K562 (cell line): ENCODE results near the gene JAKMIP1. TPM values are rescaled to one million over a fixed set of nuclear protein-coding genes. Genes with fewer than 3 reads are reported as not detected.

Source experiments
- ATAC-seq: fragments of 200-7000 bp; cut with Tn5 transposase; 3 replicates; pipeline ENCODE4 v1.9.1; 2020; ENCODE audit warnings: moderate library complexity
- BruUV-seq: library from RNA; stranded (reverse); fragments of 400-500 nt; replicated peaks from 2 replicates; lab custom pipeline; 2021; lab: Mats Ljungman, UMichigan
- CTCF ChIA-PET: fragments of 300-600 bp; formaldehyde crosslinking; extraction: SDS; loops from one replicate; lab custom pipeline; 2021; ENCODE audit warnings: low intra/inter-chr PET ratio; lab: Yijun Ruan, JAX
- POLR2A ChIA-PET: fragments of 300-600, 350-650 bp; sonication (Branson Sonifier 250); formaldehyde crosslinking; extraction: SDS; loops from one replicate; lab custom pipeline; 2021; ENCODE audit warnings: antibody characterized with exemption, inconsistent platforms; lab: Yijun Ruan, JAX
- DNase-seq, 4 experiments: peaks; one replicate each; pipeline versions ENCODE4 v3.0.0 to v3.0.0-alpha.2; 2011 to 2018; ENCODE audit warnings: low spot score in 3 of 4, mixed read lengths in 3 of 4; ENCODE audit errors: extremely low read depth in 1 of 4
- FAIRE-seq: peaks from 2 replicates; lab custom pipeline; 2011; peaks lifted over from hg19 to GRCh38; lab: Jason Lieb, UNC
- H2AFZ ChIP-seq: 2 replicates; pipeline ENCODE4 v1.6.0; 2011; ENCODE audit warnings: low read depth, low read length, control low read depth, inconsistent platforms
- H3K27ac ChIP-seq: fragments of 200-600 bp; 3 replicates; pipeline ENCODE4 v1.8.0; 2011; ENCODE audit warnings: low read depth, mild to moderate bottlenecking, control low read depth, inconsistent platforms, low read length, moderate library complexity, mixed read lengths; ENCODE audit errors: extremely low read depth
- H3K27me3 ChIP-seq, 2 experiments: fragments of 300-600 bp in 1 of 2; 2 replicates in 1 of 2; 3 replicates in 1 of 2; pipeline versions ENCODE4 v1.6.0 to v1.8.0; 2011; ENCODE audit warnings: inconsistent platforms in 2 of 2, low read length in 2 of 2, mild to moderate bottlenecking in 1 of 2, mixed read lengths in 1 of 2, moderate library complexity in 1 of 2; ENCODE audit not compliant: control insufficient read depth in 2 of 2, insufficient read depth in 2 of 2
- H3K36me3 ChIP-seq: fragments of 300-600 bp; 3 replicates; pipeline ENCODE4 v1.8.0; 2011; ENCODE audit warnings: mild to moderate bottlenecking, low read length, inconsistent platforms; ENCODE audit not compliant: control insufficient read depth, insufficient read depth
- H3K4me1 ChIP-seq, 2 experiments: fragments of 200-600 bp in 1 of 2; replicated peaks in 1 of 2; 2 replicates in 1 of 2; 3 replicates in 1 of 2; pipeline versions ENCODE4 v1.5.1 to v1.8.0; 2011; ENCODE audit warnings: inconsistent platforms in 2 of 2, low read length in 2 of 2, mild to moderate bottlenecking in 1 of 2, mixed read lengths in 1 of 2, moderate library complexity in 1 of 2; ENCODE audit not compliant: control insufficient read depth in 2 of 2, insufficient read depth in 2 of 2
- H3K4me2 ChIP-seq: 2 replicates; pipeline ENCODE4 v1.6.1; 2011; ENCODE audit warnings: low read length, control low read depth, inconsistent platforms, mixed read lengths; ENCODE audit not compliant: insufficient read depth
- H3K4me3 ChIP-seq: fragments of 200-600 bp; sonication (generic), shearing (Covaris generic); 2 replicates; pipeline ENCODE4 v1.5.1; 2016; ENCODE audit warnings: control low read depth, inconsistent platforms
- H3K79me2 ChIP-seq: fragments of 200-600 bp; 3 replicates; pipeline ENCODE4 v1.8.0; 2011; ENCODE audit warnings: low read length, inconsistent platforms; ENCODE audit not compliant: control insufficient read depth, insufficient read depth
- H3K9ac ChIP-seq, 2 experiments: 2 replicates each; pipeline versions ENCODE4 v1.6.0 to v1.6.1; 2011; ENCODE audit warnings: low read depth in 2 of 2, low read length in 2 of 2, control low read depth in 1 of 2, inconsistent platforms in 1 of 2, mild to moderate bottlenecking in 1 of 2, mixed read lengths in 1 of 2; ENCODE audit not compliant: insufficient read depth in 1 of 2
- H3K9me1 ChIP-seq: one replicate; pipeline ENCODE4 v1.6.0; 2011; ENCODE audit warnings: inconsistent platforms, mild to moderate bottlenecking, low read length, moderate library complexity; ENCODE audit not compliant: control insufficient read depth, insufficient read depth
- H3K9me3 ChIP-seq: replicated peaks from 2 replicates; pipeline ENCODE4 v1.5.1; 2011; ENCODE audit warnings: low read depth, low read length, inconsistent platforms; ENCODE audit not compliant: control insufficient read depth, insufficient read depth
- H4K20me1 ChIP-seq: replicated peaks from 2 replicates; pipeline ENCODE4 v1.6.1; 2011; ENCODE audit warnings: low read length, inconsistent platforms, mixed read lengths; ENCODE audit not compliant: control insufficient read depth, insufficient read depth
- ADNP ChIP-seq: fragments of 200-800 bp; sonication (Bioruptor generic); IDR thresholded peaks from 2 replicates; pipeline ENCODE4 v1.6.1; 2016; ENCODE audit warnings: missing genetic modification characterization, missing compliant biosample characterization
- BCL6 ChIP-seq: fragments of 250-450 bp; sonication (Bioruptor Pico); IDR thresholded peaks from 2 replicates; pipeline ENCODE4 v1.4.0; 2020
- CC2D1A ChIP-seq: fragments of 450-650 bp; IDR thresholded peaks from 2 replicates; pipeline ENCODE4 v1.6.1; 2017; ENCODE audit warnings: mild to moderate bottlenecking
- DMBX1 ChIP-seq: fragments of 250-450 bp; sonication (Bioruptor Pico); IDR thresholded peaks from 2 replicates; pipeline ENCODE4 v1.8.0; 2022; ENCODE audit warnings: inconsistent platforms, mild to moderate bottlenecking, moderate library complexity, borderline replicate concordance
- HDAC1 ChIP-seq, 2 experiments: fragments of 450-650 bp; IDR thresholded peaks; 2 replicates each; pipeline ENCODE4 v1.6.1; 2016 to 2017; ENCODE audit warnings: inconsistent platforms in 1 of 2, mild to moderate bottlenecking in 1 of 2, moderate library complexity in 1 of 2
- NFIX ChIP-seq: fragments of 250-450 bp; sonication (Bioruptor Pico); IDR thresholded peaks from 2 replicates; pipeline ENCODE4 v1.4.0; 2020; ENCODE audit warnings: low read depth, mild to moderate bottlenecking, moderate library complexity
- PML ChIP-seq: IDR thresholded peaks from 2 replicates; pipeline ENCODE4 v1.6.1; 2012; ENCODE audit warnings: low read length, inconsistent platforms
- ZNF133 ChIP-seq: fragments of 250-450 bp; sonication (Bioruptor Pico); IDR thresholded peaks from 2 replicates; pipeline ENCODE4 v1.4.0; 2020; ENCODE audit warnings: mild to moderate bottlenecking
- ZNF507 ChIP-seq: conservative IDR thresholded peaks from 2 replicates; pipeline ENCODE4 v1.6.1; 2017; ENCODE audit warnings: missing genetic modification characterization, missing compliant biosample characterization
- WGBS: fragments of 100-300 bp; shearing (Covaris generic); methylation state at CpG from one replicate; pipeline ENCODE4 v1.1.6; 2016; ENCODE audit warnings: low coverage, mixed read lengths; ENCODE audit not compliant: insufficient coverage; ENCODE audit errors: missing lambda C conversion rate; 5-methylcytosine and 5-hydroxymethylcytosine counted together
- in situ Hi-C: fragments of 300-500 bp; cut with MboI; formaldehyde crosslinking; loops from 4 replicates; pipeline ENCODE4 v1.15.0; 2018; ENCODE audit warnings: inconsistent platforms, mixed read lengths
- intact Hi-C: fragments of 100-400 bp; cut with micrococcal nuclease; formaldehyde crosslinking; loops from 2 replicates; pipeline ENCODE4 v1.14.2; 2022
- polyA plus RNA-seq, 8 experiments: library from polyadenylated mRNA; depleted of rRNA in 4 of 8; stranded (reverse) in 5 of 8; unstranded in 3 of 8; fragments of >200 nt; fragmentation: Nextera tagmentation in 2 of 8; fragmentation: Illumina TruSeq in 1 of 8; extraction: Ambion mirVana in 2 of 8; extraction: Trizol in 1 of 8; gene quantifications; 2 replicates each; pipeline versions ENCODE4 v1.2.1 to v1.2.3, GENCODE V29; 2011 to 2014; ENCODE audit warnings: inconsistent platforms in 1 of 8, missing spikeins in 1 of 8
- total RNA-seq, 7 experiments: library from RNA; depleted of rRNA in 6 of 7; stranded (reverse); fragments of >200 nt in 6 of 7; fragmentation: Illumina TruSeq in 2 of 7; extraction: Trizol in 2 of 7; gene quantifications; 2 replicates each; pipeline versions ENCODE4 v1.2.1 to v1.2.3, GENCODE V29; 2011 to 2021; ENCODE audit warnings: low replicate concordance in 1 of 7
- TF ChIP-seq, protein P1 (sequence below): fragments of 250-450 bp; sonication (Bioruptor Pico); IDR thresholded peaks from 2 replicates; pipeline ENCODE4 v1.4.0; 2020; ENCODE audit warnings: mild to moderate bottlenecking
- TF ChIP-seq, protein P2 (sequence below): fragments of 450-650 bp; IDR thresholded peaks from 2 replicates; pipeline ENCODE4 v1.6.1; 2016
- TF ChIP-seq, protein P3 (sequence below): fragments of 450-650 bp; formaldehyde crosslinking; IDR thresholded peaks from 2 replicates; pipeline ENCODE4 v1.4.0; 2022; ENCODE audit warnings: missing genetic modification characterization
- TF ChIP-seq, protein P4 (sequence below), 3 experiments: fragments of 200-800 bp in 1 of 3; sonication (Bioruptor generic) in 1 of 3; sonication (generic) in 1 of 3; formaldehyde crosslinking in 1 of 3; IDR thresholded peaks; 2 replicates each; pipeline versions ENCODE4 v1.6.1 to v1.8.0; 2016 to 2022; ENCODE audit warnings: mild to moderate bottlenecking in 2 of 3, missing compliant biosample characterization in 2 of 3, missing genetic modification characterization in 2 of 3, missing genetic modification reagents in 1 of 3

Gene JAKMIP1
- total and polyA plus RNA-seq, 9 of the 15 experiments (the other 6 are each of a cell fraction or from before 2014, with no cell fraction given), result not detected

DNA sequence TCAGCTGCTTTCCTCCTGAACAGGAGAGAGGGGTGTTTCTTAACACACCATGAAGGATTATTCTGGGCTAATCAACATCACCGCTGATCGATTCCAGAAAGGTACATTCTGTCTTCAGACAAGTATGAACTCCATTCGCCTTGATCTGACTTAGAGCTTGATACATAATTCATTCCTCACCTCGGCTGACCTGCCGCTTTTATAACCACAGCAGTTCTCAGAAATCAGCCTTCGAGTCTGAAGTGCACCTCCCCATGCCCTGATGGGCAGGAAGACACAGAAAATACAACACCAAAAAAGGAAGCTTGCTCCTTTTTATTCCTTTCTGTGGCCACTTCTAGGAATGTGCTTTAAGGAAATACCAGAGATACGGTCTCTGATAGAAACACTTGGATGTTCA is 85.7 kb downstream of the JAKMIP1 start (continued):
- TF ChIP-seq, protein P1, sequence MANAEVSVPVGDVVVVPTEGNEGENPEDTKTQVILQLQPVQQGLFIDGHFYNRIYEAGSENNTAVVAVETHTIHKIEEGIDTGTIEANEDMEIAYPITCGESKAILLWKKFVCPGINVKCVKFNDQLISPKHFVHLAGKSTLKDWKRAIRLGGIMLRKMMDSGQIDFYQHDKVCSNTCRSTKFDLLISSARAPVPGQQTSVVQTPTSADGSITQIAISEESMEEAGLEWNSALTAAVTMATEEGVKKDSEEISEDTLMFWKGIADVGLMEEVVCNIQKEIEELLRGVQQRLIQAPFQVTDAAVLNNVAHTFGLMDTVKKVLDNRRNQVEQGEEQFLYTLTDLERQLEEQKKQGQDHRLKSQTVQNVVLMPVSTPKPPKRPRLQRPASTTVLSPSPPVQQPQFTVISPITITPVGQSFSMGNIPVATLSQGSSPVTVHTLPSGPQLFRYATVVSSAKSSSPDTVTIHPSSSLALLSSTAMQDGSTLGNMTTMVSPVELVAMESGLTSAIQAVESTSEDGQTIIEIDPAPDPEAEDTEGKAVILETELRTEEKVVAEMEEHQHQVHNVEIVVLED, result no peak
- TF ChIP-seq, protein P2, sequence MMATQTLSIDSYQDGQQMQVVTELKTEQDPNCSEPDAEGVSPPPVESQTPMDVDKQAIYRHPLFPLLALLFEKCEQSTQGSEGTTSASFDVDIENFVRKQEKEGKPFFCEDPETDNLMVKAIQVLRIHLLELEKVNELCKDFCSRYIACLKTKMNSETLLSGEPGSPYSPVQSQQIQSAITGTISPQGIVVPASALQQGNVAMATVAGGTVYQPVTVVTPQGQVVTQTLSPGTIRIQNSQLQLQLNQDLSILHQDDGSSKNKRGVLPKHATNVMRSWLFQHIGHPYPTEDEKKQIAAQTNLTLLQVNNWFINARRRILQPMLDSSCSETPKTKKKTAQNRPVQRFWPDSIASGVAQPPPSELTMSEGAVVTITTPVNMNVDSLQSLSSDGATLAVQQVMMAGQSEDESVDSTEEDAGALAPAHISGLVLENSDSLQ, result no peak

DNA sequence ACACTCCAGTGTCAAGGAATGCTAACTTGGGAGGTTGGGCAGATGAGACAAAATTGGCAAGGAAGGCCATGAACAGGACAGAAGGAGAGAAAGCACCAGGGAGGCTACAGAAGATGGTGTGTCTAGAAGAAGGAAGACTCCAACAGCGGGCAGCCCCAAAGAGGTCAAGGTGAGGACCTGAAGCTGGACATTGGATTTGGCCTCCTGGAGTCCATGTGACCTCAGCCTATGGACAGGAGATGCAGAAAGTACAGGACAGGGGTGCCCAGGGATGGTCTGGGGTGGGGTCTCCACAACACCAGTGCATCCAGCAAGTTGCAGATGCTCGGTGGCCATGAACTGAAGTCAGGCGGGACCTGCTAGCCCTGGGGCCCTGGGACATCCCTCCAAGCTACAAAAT is 86.2 kb downstream of the JAKMIP1 start:
- FAIRE-seq (no peak), ATAC-seq (no peak), DNase-seq (no peak)
- in situ Hi-C loops, result no loop called here
- H3K27ac ChIP-seq, result no peak overlapping the region
- no peaks in the 10 kb centered on the region for H3K36me3 ChIP-seq
- no peaks in the 10 kb centered on the region for H3K79me2 ChIP-seq
- H3K4me2 ChIP-seq, result no peak overlapping the region
- no peak overlapping the region for H3K9ac ChIP-seq
- POLR2A ChIA-PET, result interaction anchor here (0.9 kb wide), 1 partner anchor 9 kb away, joined by 3 read pairs; no protein-coding TSS in a partner anchor
- H3K4me3 ChIP-seq, result no peak overlapping the region
- H3K27me3 ChIP-seq, result peaks cover 2 to 46% of the 10 kb centered on the region in 2 experiments; a peak in 2 of 5 replicates
- CTCF ChIA-PET, result no interaction called here
- WGBS, result 3% methylated on average over 3 of the region's 3 CpGs
- H3K9me3 ChIP-seq, result no peaks in the 10 kb centered on the region
- H3K9me1 ChIP-seq, result no peaks in the 10 kb centered on the region
- peaks cover 13% of the 10 kb centered on the region; the same call in 1 of the 2 replicates for H4K20me1 ChIP-seq
- intact Hi-C loops, result no loop called here
- H2AFZ ChIP-seq, result no peak overlapping the region
- BruUV-seq, result no TSS peak
- no peaks in the 10 kb centered on the region for H3K4me1 ChIP-seq
- TF ChIP-seq ADNP (tag) (no peak), HDAC1 (IDR thresholded peaks at IDR 0.05) (no peak), ZNF133 (CRISPR knock-in tag) (no peak), NFIX (CRISPR knock-in tag) (no peak), DMBX1 (no peak), CC2D1A (no peak), PML (no peak), BCL6 (CRISPR knock-in tag) (no peak), ZNF507 (tag) (no peak)
- TF ChIP-seq, protein P3, sequence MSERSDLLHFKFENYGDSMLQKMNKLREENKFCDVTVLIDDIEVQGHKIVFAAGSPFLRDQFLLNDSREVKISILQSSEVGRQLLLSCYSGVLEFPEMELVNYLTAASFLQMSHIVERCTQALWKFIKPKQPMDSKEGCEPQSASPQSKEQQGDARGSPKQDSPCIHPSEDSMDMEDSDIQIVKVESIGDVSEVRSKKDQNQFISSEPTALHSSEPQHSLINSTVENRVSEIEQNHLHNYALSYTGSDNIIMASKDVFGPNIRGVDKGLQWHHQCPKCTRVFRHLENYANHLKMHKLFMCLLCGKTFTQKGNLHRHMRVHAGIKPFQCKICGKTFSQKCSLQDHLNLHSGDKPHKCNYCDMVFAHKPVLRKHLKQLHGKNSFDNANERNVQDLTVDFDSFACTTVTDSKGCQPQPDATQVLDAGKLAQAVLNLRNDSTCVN (CRISPR knock-in tag), result no peak
- TF ChIP-seq, protein P4, sequence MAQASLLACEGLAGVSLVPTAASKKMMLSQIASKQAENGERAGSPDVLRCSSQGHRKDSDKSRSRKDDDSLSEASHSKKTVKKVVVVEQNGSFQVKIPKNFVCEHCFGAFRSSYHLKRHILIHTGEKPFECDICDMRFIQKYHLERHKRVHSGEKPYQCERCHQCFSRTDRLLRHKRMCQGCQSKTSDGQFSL (CRISPR knock-in tag; IDR thresholded peaks at IDR 0.05), result no peak
- TF ChIP-seq, protein P4 (tag; IDR thresholded peaks at IDR 0.05), result no peak
